Measurements from ENCODE around the gene FILIP1L.

FILIP1L gene

GRCh38 chr3:100083209-100083608, 31.1 kb downstream of the FILIP1L start:
- ATAC-seq: no peak
- TF ChIP-seq ZFP3 (CRISPR knock-in tag; IDR thresholded peaks at IDR 0.05) (no peak), ZNF565 (CRISPR knock-in tag; conservative IDR thresholded peaks at IDR 0.05; ENCODE audit: low read depth) (no peak), OSR1 (CRISPR knock-in tag; IDR thresholded peaks at IDR 0.05) (no peak), POU6F1 (CRISPR knock-in tag; IDR thresholded peaks at IDR 0.05; ENCODE audit: borderline replicate concordance, low read depth) (no peak), ZFP30 (CRISPR knock-in tag; IDR thresholded peaks at IDR 0.05) (no peak), ZNF70 (CRISPR knock-in tag; IDR thresholded peaks at IDR 0.05) (no peak), TCF4 (CRISPR knock-in tag; IDR thresholded peaks at IDR 0.05; ENCODE audit: borderline replicate concordance) (no peak)

- no peak for ATAC-seq
- TF ChIP-seq GLIS3 (CRISPR knock-in tag; IDR thresholded peaks at IDR 0.05) (no peak), ZC3H10 (CRISPR knock-in tag; IDR thresholded peaks at IDR 0.05) (no peak), ZNF70 (CRISPR knock-in tag; IDR thresholded peaks at IDR 0.05) (no peak), BACH2 (CRISPR knock-in tag; IDR thresholded peaks at IDR 0.05; ENCODE audit: borderline replicate concordance) (no peak), POU6F1 (CRISPR knock-in tag; IDR thresholded peaks at IDR 0.05; ENCODE audit: borderline replicate concordance, low read depth) (no peak), RARB (CRISPR knock-in tag; IDR thresholded peaks at IDR 0.05) (no peak), PPARA (CRISPR knock-in tag; IDR thresholded peaks at IDR 0.05; ENCODE audit: borderline replicate concordance) (no peak), CREB5 (CRISPR knock-in tag; IDR thresholded peaks at IDR 0.05; ENCODE audit: low read depth) (no peak), TCF4 (CRISPR knock-in tag; IDR thresholded peaks at IDR 0.05; ENCODE audit: borderline replicate concordance) (no peak), TSHZ2 (CRISPR knock-in tag; IDR thresholded peaks at IDR 0.05) (no peak), ZFP3 (CRISPR knock-in tag; IDR thresholded peaks at IDR 0.05) (no peak), PATZ1 (CRISPR knock-in tag; IDR thresholded peaks at IDR 0.05; ENCODE audit: borderline replicate concordance) (no peak)
These were observed 31.6 kb downstream of the FILIP1L start for GRCh38 chr3:100082714-100083113.

GRCh38 chr3:100081986-100082692, 32.2 kb downstream of the FILIP1L start:
- ATAC-seq: no peak
- no peak for TF ChIP-seq ZNF565 (CRISPR knock-in tag; conservative IDR thresholded peaks at IDR 0.05; ENCODE audit: low read depth)
- no peak for TF ChIP-seq ZFP3 (CRISPR knock-in tag; IDR thresholded peaks at IDR 0.05)
- no peak for TF ChIP-seq TSHZ2 (CRISPR knock-in tag; IDR thresholded peaks at IDR 0.05)
- TF ChIP-seq ZNF70 (CRISPR knock-in tag; IDR thresholded peaks at IDR 0.05): no peak
- no peak for TF ChIP-seq GLIS3 (CRISPR knock-in tag; IDR thresholded peaks at IDR 0.05)
- no peak for TF ChIP-seq CREB5 (CRISPR knock-in tag; IDR thresholded peaks at IDR 0.05; ENCODE audit: low read depth)
- no peak for TF ChIP-seq TOX (CRISPR knock-in tag; IDR thresholded peaks at IDR 0.05; ENCODE audit: borderline replicate concordance)
- no peak for TF ChIP-seq ARNTL (CRISPR knock-in tag; IDR thresholded peaks at IDR 0.05; ENCODE audit: borderline replicate concordance, low read depth)
- TF ChIP-seq ISL1 (CRISPR knock-in tag; IDR thresholded peaks at IDR 0.05): no peak
- no peak for TF ChIP-seq SNAI2 (CRISPR knock-in tag; IDR thresholded peaks at IDR 0.05)
- TF ChIP-seq TCF4 (CRISPR knock-in tag; IDR thresholded peaks at IDR 0.05; ENCODE audit: borderline replicate concordance): no peak
- no peak for TF ChIP-seq RARB (CRISPR knock-in tag; IDR thresholded peaks at IDR 0.05)
- no peak for TF ChIP-seq PPARA (CRISPR knock-in tag; IDR thresholded peaks at IDR 0.05; ENCODE audit: borderline replicate concordance)
- TF ChIP-seq PATZ1 (CRISPR knock-in tag; IDR thresholded peaks at IDR 0.05; ENCODE audit: borderline replicate concordance): no peak
